MG63 (cell line): ENCODE data around the gene SEC24B. TPM values are rescaled to one million over a fixed set of nuclear protein-coding genes. Genes with fewer than 3 reads are reported as not detected.

ENCODE experiments used
- DNase-seq: peaks from one replicate; pipeline ENCODE4 v3.0.0-alpha.2; 2020
- H3K27me3 ChIP-seq: fragments of 250-450 bp; sonication (Bioruptor Pico); 2 replicates; pipeline ENCODE4 v1.5.1; 2020; ENCODE audit warnings: mild to moderate bottlenecking, moderate library complexity
- H3K36me3 ChIP-seq: fragments of 250-450 bp; sonication (Bioruptor Pico); 2 replicates; pipeline ENCODE4 v1.5.1; 2020; ENCODE audit warnings: mild to moderate bottlenecking, moderate library complexity
- H3K4me3 ChIP-seq: fragments of 250-450 bp; sonication (Bioruptor Pico); 2 replicates; pipeline ENCODE4 v1.5.1; 2020; ENCODE audit warnings: mild to moderate bottlenecking, moderate library complexity
- H3K9me3 ChIP-seq: fragments of 250-450 bp; sonication (Bioruptor Pico); 2 replicates; pipeline ENCODE4 v1.5.1; 2020; ENCODE audit warnings: mild to moderate bottlenecking, moderate library complexity
- total RNA-seq: library from RNA; depleted of rRNA; stranded (reverse); fragments of >200 nt; shearing (Covaris generic); gene quantifications from 2 replicates; pipeline ENCODE4 v1.2.3, GENCODE V29; 2014; ENCODE audit warnings: low replicate concordance; rRNA removed

Gene SEC24B
- total RNA-seq, 1 experiment from 2014 or later, result 7.6 TPM

DNA sequence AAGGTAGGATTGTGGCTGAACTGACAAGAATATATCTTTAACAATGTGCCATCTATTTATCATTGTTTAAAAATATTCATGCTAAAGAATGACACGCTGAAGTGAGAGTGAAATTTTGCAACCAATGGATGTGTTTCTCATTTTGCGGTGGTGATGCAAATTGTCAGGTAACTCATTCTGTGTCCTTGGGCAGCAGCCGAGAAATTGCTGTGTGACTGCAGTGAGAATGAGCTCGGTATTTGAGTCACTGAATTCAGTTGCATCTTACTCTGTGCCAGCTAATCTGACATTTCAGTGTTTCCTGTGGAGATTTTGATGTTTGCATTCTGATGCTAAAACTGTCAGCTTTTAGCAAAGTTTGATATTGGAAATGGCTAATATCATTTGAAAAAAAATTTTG is 154.6 kb downstream of the SEC24B start:
- Histone ChIP-seq H3K36me3 (no peaks in the 10 kb centered on the region), H3K4me3 (no peak overlapping the region), H3K27me3 (no peaks in the 10 kb centered on the region), H3K9me3 (no peaks in the 10 kb centered on the region)
- DNase-seq, result no peak

DNA sequence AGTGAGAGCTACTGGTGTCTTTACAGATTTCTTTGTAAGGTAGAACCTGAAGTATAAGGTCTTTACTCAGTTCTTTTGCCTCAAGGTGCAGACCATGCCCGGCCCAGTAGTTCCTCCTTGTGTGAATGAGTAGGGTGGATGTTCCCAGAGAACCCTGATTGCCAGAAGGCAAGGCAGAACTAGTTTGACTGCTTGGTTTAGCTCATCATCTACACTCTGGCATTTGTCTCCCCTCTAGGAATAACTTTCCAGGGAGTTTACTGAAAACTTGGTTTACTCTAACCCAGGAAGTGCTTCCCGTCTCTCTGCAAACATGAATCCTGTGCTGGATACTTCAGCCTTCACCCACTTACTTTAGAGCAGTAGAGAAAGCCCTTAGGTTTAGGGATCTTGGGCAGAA is 155.5 kb downstream of the SEC24B start:
- H3K4me3 ChIP-seq, result no peak overlapping the region
- H3K36me3 ChIP-seq, result no peaks in the 10 kb centered on the region

DNA sequence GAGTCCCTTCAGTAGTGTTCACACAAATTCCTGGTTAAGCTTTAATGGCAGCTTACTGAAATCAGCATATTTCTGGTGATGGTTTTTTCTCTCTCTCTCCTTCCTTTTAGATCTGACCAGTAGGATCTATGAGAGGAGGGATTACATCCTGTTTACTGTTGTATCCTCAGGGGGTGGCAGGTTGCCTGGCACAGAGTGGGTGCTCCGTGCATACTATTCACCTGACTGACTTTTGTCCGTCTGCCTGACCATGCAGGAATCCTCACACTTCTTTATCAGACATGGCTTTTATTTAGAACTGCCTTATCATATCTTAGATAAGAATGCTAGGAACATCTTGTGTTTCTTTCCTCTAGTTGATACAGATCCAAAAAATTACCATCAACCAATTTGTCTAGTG is 156.0 kb downstream of the SEC24B start:
- H3K9me3 ChIP-seq, result no peaks in the 10 kb centered on the region
- no peak for DNase-seq
- H3K27me3 ChIP-seq, result no peaks in the 10 kb centered on the region
- no peak overlapping the region for H3K4me3 ChIP-seq
- H3K36me3 ChIP-seq, result no peaks in the 10 kb centered on the region

More for the DNA sequence above, 155.5 kb downstream of the SEC24B start:
- no peaks in the 10 kb centered on the region for H3K9me3 ChIP-seq
- DNase-seq, result no peak
- no peaks in the 10 kb centered on the region for H3K27me3 ChIP-seq

Other genes starting within 250 kb of the SEC24B start
- not detected in 2 replicates for gene COL25A1, start 131.2 kb upstream of the SEC24B start, total RNA-seq
- gene MCUB, start 126.4 kb downstream of the SEC24B start, total RNA-seq, result 15.0 and 47.6 TPM in 2 replicates